IMR-90 (cell line): ENCODE data around the gene ATP9B. TPM values are rescaled to one million over a fixed set of nuclear protein-coding genes. Genes with fewer than 3 reads are reported as not detected.

Experiments
- ATAC-seq: fragments of 200-7000 bp; cut with Tn5 transposase; 2 replicates; pipeline ENCODE4 v1.9.1; 2020; ENCODE audit warnings: low read depth, mild to moderate bottlenecking, moderate library complexity
- BruUV-seq: library from RNA; stranded (reverse); fragments of 400-500 nt; replicated peaks from 2 replicates; lab custom pipeline; 2021; lab: Mats Ljungman, UMichigan
- CTCF ChIA-PET: fragments of 300-600 bp; formaldehyde crosslinking; extraction: SDS; loops from one replicate; lab custom pipeline; 2021; ENCODE audit warnings: antibody characterized with exemption; lab: Yijun Ruan, JAX
- POLR2A ChIA-PET: fragments of 300-600 bp; sonication (Branson Sonifier 250); formaldehyde crosslinking; loops from one replicate; lab custom pipeline; 2022; ENCODE audit warnings: antibody characterized with exemption; ENCODE audit not compliant: unreplicated experiment; lab: Charles Lee
- DNase-seq: peaks from one replicate; pipeline ENCODE4 v3.0.0; 2013
- H2AFZ ChIP-seq: replicated peaks from 2 replicates; pipeline ENCODE3; 2013; ENCODE audit warnings: low read length, mild to moderate bottlenecking; ENCODE audit not compliant: poor library complexity
- H2AK5ac ChIP-seq: 2 replicates; pipeline ENCODE4 v1.6.1; 2013; ENCODE audit warnings: low read depth, low read length, inconsistent platforms
- H2AK9ac ChIP-seq: replicated peaks from 2 replicates; pipeline ENCODE3; 2013; ENCODE audit warnings: mild to moderate bottlenecking, low read depth, low read length, moderate library complexity; ENCODE audit not compliant: poor library complexity
- H2BK120ac ChIP-seq: 2 replicates; pipeline ENCODE4 v1.6.1; 2013; ENCODE audit warnings: low read depth, low read length, inconsistent platforms
- H2BK15ac ChIP-seq: 3 replicates; pipeline ENCODE4 v1.6.1; 2013; ENCODE audit warnings: low read depth, low read length, inconsistent platforms
- H2BK20ac ChIP-seq: 2 replicates; pipeline ENCODE4 v1.6.1; 2013; ENCODE audit warnings: low read depth, mild to moderate bottlenecking, inconsistent platforms, low read length, moderate library complexity
- H2BK5ac ChIP-seq: 2 replicates; pipeline ENCODE4 v1.6.1; 2013; ENCODE audit warnings: mild to moderate bottlenecking, low read depth, low read length, inconsistent platforms; ENCODE audit not compliant: poor library complexity, severe bottlenecking
- H3K14ac ChIP-seq: replicated peaks from 2 replicates; pipeline ENCODE4 v1.6.1; 2013; ENCODE audit warnings: low read depth, low read length, inconsistent platforms
- H3K18ac ChIP-seq: 2 replicates; pipeline ENCODE4 v1.6.1; 2013; ENCODE audit warnings: low read depth, low read length, control low read depth
- H3K23ac ChIP-seq: 2 replicates; pipeline ENCODE4 v1.6.1; 2013; ENCODE audit warnings: low read depth, low read length, inconsistent platforms
- H3K27ac ChIP-seq: 2 replicates; pipeline ENCODE4 v1.5.1; 2013; ENCODE audit warnings: mild to moderate bottlenecking, control low read depth, low read length; ENCODE audit not compliant: insufficient read depth
- H3K27me3 ChIP-seq: 2 replicates; pipeline ENCODE4 v1.6.1; 2013; ENCODE audit warnings: low read length; ENCODE audit not compliant: control insufficient read depth, insufficient read depth
- H3K36me3 ChIP-seq: 2 replicates; pipeline ENCODE4 v1.6.1; 2013; ENCODE audit warnings: low read length, mixed read lengths; ENCODE audit not compliant: control insufficient read depth, insufficient read depth
- H3K4ac ChIP-seq: 2 replicates; pipeline ENCODE4 v1.6.1; 2013; ENCODE audit warnings: low read depth, low read length, inconsistent platforms
- H3K4me1 ChIP-seq: 2 replicates; pipeline ENCODE4 v1.6.1; 2013; ENCODE audit warnings: low read length, mixed read lengths; ENCODE audit not compliant: control insufficient read depth, insufficient read depth
- H3K4me2 ChIP-seq: 2 replicates; pipeline ENCODE4 v1.6.1; 2013; ENCODE audit warnings: low read depth, mild to moderate bottlenecking, control low read depth, low read length, moderate library complexity
- H3K4me3 ChIP-seq: 2 replicates; pipeline ENCODE4 v1.5.1; 2013; ENCODE audit warnings: low read depth, mild to moderate bottlenecking, control low read depth, low read length, moderate library complexity; ENCODE audit not compliant: insufficient read depth
- H3K56ac ChIP-seq: 2 replicates; pipeline ENCODE4 v1.6.1; 2013; ENCODE audit warnings: low read length, inconsistent platforms; ENCODE audit not compliant: insufficient read depth; ENCODE audit errors: extremely low read depth
- H3K79me1 ChIP-seq, 2 experiments: 2 replicates each; pipeline ENCODE4 v1.6.1; 2013; ENCODE audit warnings: low read length in 2 of 2, inconsistent platforms in 1 of 2, low read depth in 1 of 2
- H3K9ac ChIP-seq: 2 replicates; pipeline ENCODE4 v1.6.1; 2013; ENCODE audit warnings: low read depth, low read length, control low read depth
- H3K9me1 ChIP-seq: 2 replicates; pipeline ENCODE4 v1.6.1; 2013; ENCODE audit warnings: low read length, inconsistent platforms; ENCODE audit not compliant: insufficient read depth
- H3K9me3 ChIP-seq: 2 replicates; pipeline ENCODE4 v1.6.1; 2013; ENCODE audit warnings: low read length; ENCODE audit not compliant: control insufficient read depth, insufficient read depth
- H4K20me1 ChIP-seq: 2 replicates; pipeline ENCODE4 v1.6.1; 2013; ENCODE audit warnings: low read length, inconsistent platforms; ENCODE audit not compliant: insufficient read depth
- H4K5ac ChIP-seq: 2 replicates; pipeline ENCODE4 v1.6.1; 2013; ENCODE audit warnings: mild to moderate bottlenecking, low read depth, low read length, control low read depth
- H4K8ac ChIP-seq, 2 experiments: 2 replicates each; pipeline ENCODE4 v1.6.1; 2013; ENCODE audit warnings: low read depth in 2 of 2, low read length in 2 of 2, control low read depth in 1 of 2, inconsistent platforms in 1 of 2
- H4K91ac ChIP-seq: 2 replicates; pipeline ENCODE4 v1.6.1; 2013; ENCODE audit warnings: low read depth, low read length, inconsistent platforms; ENCODE audit not compliant: insufficient read depth
- BHLHE40 ChIP-seq: fragments of 150-350 bp; IDR thresholded peaks from 2 replicates; pipeline ENCODE4 v1.6.1; 2016; ENCODE audit warnings: mild to moderate bottlenecking, low read depth, low read length
- CEBPB ChIP-seq: IDR thresholded peaks from 2 replicates; pipeline ENCODE4 v1.6.1; 2012; ENCODE audit warnings: low read depth, low read length, improper control_type of control experiment
- CHD1 ChIP-seq: IDR thresholded peaks from 2 replicates; pipeline ENCODE4 v1.6.1; 2012; ENCODE audit warnings: low read depth, low read length, improper control_type of control experiment
- CTCF ChIP-seq: conservative IDR thresholded peaks from 2 replicates; pipeline ENCODE4 v1.5.1; 2012; ENCODE audit warnings: mild to moderate bottlenecking, low read depth, low read length, improper control_type of control experiment
- ELK1 ChIP-seq: fragments of 150-350 bp; IDR thresholded peaks from 2 replicates; pipeline ENCODE4 v1.6.1; 2016; ENCODE audit warnings: low read depth, mild to moderate bottlenecking, low read length, moderate library complexity, borderline replicate concordance
- FOS ChIP-seq: fragments of 150-350 bp; IDR thresholded peaks from 2 replicates; pipeline ENCODE4 v1.6.1; 2016; ENCODE audit warnings: low read depth, low read length
- MAFK ChIP-seq: IDR thresholded peaks from 2 replicates; pipeline ENCODE4 v1.6.1; 2012; ENCODE audit warnings: low read depth, low read length, improper control_type of control experiment
- MAZ ChIP-seq: IDR thresholded peaks from 2 replicates; pipeline ENCODE4 v1.6.1; 2012; ENCODE audit warnings: low read depth, mild to moderate bottlenecking, low read length, improper control_type of control experiment, moderate library complexity, borderline replicate concordance
- MXI1 ChIP-seq: IDR thresholded peaks from 2 replicates; pipeline ENCODE4 v1.6.1; 2012; ENCODE audit warnings: low read depth, mild to moderate bottlenecking, low read length, moderate library complexity, borderline replicate concordance
- NFE2L2 ChIP-seq: fragments of 150-350 bp; IDR thresholded peaks from 2 replicates; pipeline ENCODE4 v1.6.1; 2016; ENCODE audit warnings: low read depth, mild to moderate bottlenecking, low read length
- POLR2A ChIP-seq: IDR thresholded peaks from 2 replicates; pipeline ENCODE4 v1.6.1; 2012; ENCODE audit warnings: mild to moderate bottlenecking, low read depth, low read length
- RAD21 ChIP-seq: IDR thresholded peaks from 2 replicates; pipeline ENCODE4 v1.6.1; 2012; ENCODE audit warnings: low read length, improper control_type of control experiment
- RCOR1 ChIP-seq: IDR thresholded peaks from 2 replicates; pipeline ENCODE4 v1.6.1; 2012; ENCODE audit warnings: mild to moderate bottlenecking, low read length, improper control_type of control experiment; ENCODE audit not compliant: insufficient replicate concordance
- RFX5 ChIP-seq: IDR thresholded peaks from 2 replicates; pipeline ENCODE4 v1.8.0; 2012; ENCODE audit warnings: low read depth, mild to moderate bottlenecking, low read length, moderate library complexity
- USF2 ChIP-seq: fragments of 150-350 bp; IDR thresholded peaks from 2 replicates; pipeline ENCODE4 v1.6.1; 2017; ENCODE audit warnings: mild to moderate bottlenecking, antibody characterized with exemption, low read length, low read depth
- WGBS, 2 experiments: methylation state at CpG; one replicate each; pipeline versions ENCODE4 v1.1.5 to v1.1.7; 2013; ENCODE audit warnings: missing lambda C conversion rate in 2 of 2; ENCODE audit not compliant: insufficient read length in 1 of 2; ENCODE audit errors: extremely low coverage in 2 of 2; 5-methylcytosine and 5-hydroxymethylcytosine counted together
- dilution Hi-C: fragments of 300-500 bp; cut with HindIII; formaldehyde crosslinking; loops from one replicate; pipeline ENCODE4 v1.14.3; 2018; ENCODE audit warnings: low sequenced_read_pairs; ENCODE audit not compliant: unreplicated experiment
- in situ Hi-C: fragments of 300-500 bp; cut with MboI; formaldehyde crosslinking; loops from 3 replicates; pipeline ENCODE4 v1.14.3; 2019; ENCODE audit warnings: low sequenced_read_pairs, inconsistent platforms, mixed read lengths
- intact Hi-C: fragments of 100-400 bp; cut with micrococcal nuclease; formaldehyde crosslinking; loops from 2 replicates; pipeline ENCODE4 v1.10.0; 2022
- polyA plus RNA-seq, 3 experiments: library from polyadenylated mRNA; depleted of rRNA; stranded (reverse); fragments of >200 nt; gene quantifications; 2 replicates each; pipeline ENCODE4 v1.2.3, GENCODE V29; 2012; ENCODE audit warnings: low replicate concordance in 1 of 3
- total RNA-seq: library from RNA; depleted of rRNA; stranded (reverse); fragments of >200 nt; gene quantifications from 2 replicates; pipeline ENCODE4 v1.2.3, GENCODE V29; 2012

The ATP9B gene
- total and polyA plus RNA-seq, 2 of the 4 experiments (the other 2 are of a cell fraction): 11.0 to 11.5 TPM

DNA sequence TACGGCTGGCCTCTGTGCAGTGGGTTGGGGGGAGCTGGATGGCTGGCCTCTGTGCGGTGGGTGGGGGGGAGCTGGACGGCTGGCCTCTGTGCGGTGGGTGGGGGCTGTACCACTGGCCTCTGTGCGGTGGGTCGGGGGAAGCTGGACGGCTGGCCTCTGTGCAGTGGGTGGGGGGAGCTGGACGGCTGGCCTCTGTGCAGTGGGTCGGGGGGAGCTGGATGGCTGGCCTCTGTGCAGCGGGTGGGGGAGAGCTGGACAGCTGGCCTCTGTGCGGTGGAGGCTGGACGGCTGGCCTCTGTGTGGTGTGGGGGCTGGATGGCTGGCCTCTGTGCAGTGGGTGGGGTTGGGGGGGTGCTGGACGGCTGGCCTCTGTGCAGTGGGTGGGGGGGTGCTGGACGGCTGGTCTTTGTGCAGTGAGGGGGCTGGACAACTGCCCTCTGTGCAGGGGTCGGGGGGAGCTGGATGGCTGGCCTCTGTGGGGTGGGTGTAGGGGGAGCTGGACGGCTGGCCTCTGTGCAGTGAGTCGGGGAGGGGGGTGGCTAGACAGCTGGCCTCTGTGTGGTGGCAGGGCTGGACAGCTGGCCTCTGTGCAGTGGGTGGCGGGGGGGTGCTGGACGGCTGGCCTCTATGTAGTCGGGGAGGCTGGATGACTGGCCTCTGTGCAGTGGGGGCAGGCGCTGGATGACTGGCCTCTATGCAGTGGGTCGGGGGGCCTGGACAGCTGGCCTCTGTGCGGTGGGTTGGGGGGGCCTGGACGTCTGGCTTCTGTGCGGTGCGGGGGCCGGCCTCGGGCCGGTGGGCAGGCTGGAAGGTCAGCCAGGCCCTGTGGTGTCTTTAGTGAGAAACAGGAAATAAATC, 358.4 kb downstream of the ATP9B start:
- no peak for ATAC-seq
- Histone ChIP-seq H4K20me1 (no peaks in the 10 kb centered on the region), H3K27ac (no peak overlapping the region), H3K79me1 (no peaks in the 10 kb centered on the region), H2BK120ac (no peak overlapping the region), H2AK9ac (no peak overlapping the region), H2BK5ac (no peak overlapping the region), H2AFZ (no peak overlapping the region), H4K8ac (no peak overlapping the region), H3K36me3 (no peaks in the 10 kb centered on the region), H3K4ac (no peak overlapping the region), H3K9me3 (no peaks in the 10 kb centered on the region), H3K9ac (no peak overlapping the region), H3K9me1 (no peaks in the 10 kb centered on the region), H4K5ac (no peak overlapping the region), H3K4me3 (no peak overlapping the region), H2BK15ac (no peak overlapping the region), H2BK20ac (no peak overlapping the region), H3K4me2 (no peak overlapping the region), H3K4me1 (no peaks in the 10 kb centered on the region), H2AK5ac (no peak overlapping the region), H4K91ac (no peak overlapping the region), H3K27me3 (no peaks in the 10 kb centered on the region), H3K14ac (no peak overlapping the region), H3K23ac (no peak overlapping the region), H3K18ac (no peak overlapping the region), H3K56ac (no peak overlapping the region)
- dilution Hi-C loops: no loop called here
- in situ Hi-C loops: no loop called here
- DNase-seq: no peak
- intact Hi-C loops: no loop called here
- ChIA-PET POLR2A (no interaction called here), CTCF (no interaction called here)
- no TSS peak for BruUV-seq
- 68% methylated on average over 5 of the region's 29 CpGs; no CpG with 5 or more reads in 1 of the 2 experiments for WGBS, 2 experiments
- TF ChIP-seq POLR2A (no peak), NFE2L2 (no peak), CTCF (no peak), CEBPB (no peak), CHD1 (no peak), RFX5 (no peak), BHLHE40 (no peak), FOS (no peak), RAD21 (no peak), MAFK (no peak), MXI1 (no peak), ELK1 (no peak), USF2 (no peak), RCOR1 (no peak), MAZ (no peak)
